ENCODE results near the gene ECHDC3.

The ECHDC3 gene

DNA sequence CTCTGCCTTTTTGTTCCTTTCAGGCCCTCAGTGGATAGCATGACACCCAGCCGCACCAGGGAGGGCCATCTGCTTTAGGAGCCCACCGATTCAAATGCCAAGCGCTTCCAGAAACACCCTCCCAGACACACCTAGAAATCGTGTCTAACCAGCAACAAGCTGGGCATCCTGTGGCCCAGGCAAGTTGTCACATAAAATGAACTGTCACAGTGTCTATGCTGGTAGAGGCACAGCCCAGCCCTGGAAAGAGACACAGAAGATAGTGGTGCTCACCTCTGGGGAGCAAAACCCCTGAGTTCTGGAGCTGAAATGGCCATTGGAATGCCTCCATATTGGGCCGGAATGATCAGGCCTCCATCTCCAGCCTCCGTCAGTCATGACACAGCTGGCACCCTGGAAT, 38.9 kb downstream of the ECHDC3 start:
- Mint-ChIP-seq H3K4me3 (no peak overlapping the region), H3K27ac (no peak overlapping the region), H3K4me1 (peaks cover 9% of the 10 kb centered on the region), H3K9me3 (no peaks in the 10 kb centered on the region), H3K27me3 (peaks cover under 1% of the 10 kb centered on the region)
- DNase-seq (no peak), ATAC-seq (no peak)

DNA sequence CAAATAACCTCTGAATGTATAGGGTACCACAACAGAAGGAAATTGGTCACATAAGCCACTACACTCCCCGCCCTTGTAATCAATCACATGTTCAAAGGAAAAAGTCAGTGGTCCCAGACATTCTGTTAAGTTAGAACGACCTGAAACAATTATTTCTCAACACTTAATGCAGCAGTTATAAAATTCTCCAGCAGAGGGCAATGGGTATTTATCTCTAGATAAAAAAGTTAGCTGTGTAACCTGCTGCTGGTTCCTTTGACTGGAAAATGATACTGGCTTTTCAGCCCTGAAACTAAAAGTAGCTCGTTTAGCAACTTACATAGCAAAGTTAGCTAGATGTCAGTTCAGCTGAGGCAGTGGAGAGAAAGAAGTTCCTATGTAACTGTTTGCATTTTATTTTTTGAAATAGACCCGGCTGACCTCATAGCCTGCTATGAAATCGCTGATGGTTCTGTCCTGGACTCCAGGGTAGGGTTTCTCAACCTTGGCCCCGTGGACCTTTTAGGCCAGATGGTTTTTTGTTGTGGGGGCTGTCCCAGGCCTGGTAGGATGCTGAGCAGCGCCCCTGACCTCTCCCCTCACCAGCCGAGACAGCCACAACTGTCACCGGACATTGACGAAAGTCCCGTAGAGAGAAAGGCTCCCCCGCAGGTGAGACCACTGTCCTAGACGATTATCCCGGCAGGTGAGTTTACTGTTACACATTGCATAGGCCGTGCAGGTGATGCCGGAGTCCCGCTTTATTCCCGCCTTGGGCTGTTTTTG, 40.8 kb downstream of the ECHDC3 start:
- Mint-ChIP-seq H3K27ac (no peak overlapping the region), H3K9me3 (no peaks in the 10 kb centered on the region), H3K27me3 (peaks cover 16% of the 10 kb centered on the region), H3K4me3 (no peak overlapping the region), H3K4me1 (peaks cover 9% of the 10 kb centered on the region)
- DNase-seq: peak in 1 of 2 donors; percentile 19
- peak; percentile 70 for ATAC-seq

DNA sequence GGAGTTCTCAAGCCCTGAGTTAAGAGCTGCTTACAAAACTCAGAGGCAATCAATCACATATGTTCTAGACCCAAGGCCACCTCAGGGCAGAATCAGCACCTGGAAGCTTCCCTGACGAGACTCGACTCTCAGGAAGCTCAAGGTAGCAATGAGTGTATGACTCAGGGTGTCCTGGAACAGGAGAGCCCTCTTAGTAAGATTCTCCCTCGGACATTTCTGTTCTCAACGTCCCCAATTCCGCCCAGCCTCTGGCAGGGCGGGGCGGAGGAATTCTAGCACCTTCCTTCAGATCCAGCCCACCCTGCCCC, 41.3 kb downstream of the ECHDC3 start:
- no peak for DNase-seq
- no peak for ATAC-seq
- H3K27me3 Mint-ChIP-seq: peaks cover 17% of the 10 kb centered on the region
- no peak overlapping the region for H3K27ac Mint-ChIP-seq
- H3K4me1 Mint-ChIP-seq: peaks cover 9% of the 10 kb centered on the region
- H3K4me3 Mint-ChIP-seq: no peak overlapping the region
- H3K9me3 Mint-ChIP-seq: no peaks in the 10 kb centered on the region

DNA sequence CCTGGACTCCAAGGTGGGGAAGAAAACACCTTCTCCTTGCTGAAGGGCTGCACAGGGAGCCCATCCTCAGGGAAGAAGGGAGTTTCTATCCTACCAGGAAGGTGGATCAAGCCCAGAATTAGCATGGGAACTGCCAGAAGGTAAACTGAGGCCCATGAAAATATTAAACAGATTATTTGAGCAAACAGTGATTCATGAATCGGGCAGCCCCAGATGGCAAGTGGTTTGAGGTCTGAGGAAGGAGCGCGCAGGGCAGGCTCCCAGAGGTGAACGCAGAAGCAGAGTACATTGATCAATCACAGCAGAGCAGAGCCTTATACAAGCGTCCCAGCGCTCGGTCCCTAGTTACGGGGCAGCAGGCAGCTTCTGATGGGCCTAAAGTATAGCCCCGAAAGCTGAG, 45.2 kb downstream of the ECHDC3 start:
- no peak for ATAC-seq
- Mint-ChIP-seq H3K27ac (no peak overlapping the region), H3K27me3 (peaks cover 17% of the 10 kb centered on the region), H3K4me3 (no peak overlapping the region), H3K9me3 (no peaks in the 10 kb centered on the region), H3K4me1 (peaks cover 9% of the 10 kb centered on the region)
- no peak for DNase-seq

DNA sequence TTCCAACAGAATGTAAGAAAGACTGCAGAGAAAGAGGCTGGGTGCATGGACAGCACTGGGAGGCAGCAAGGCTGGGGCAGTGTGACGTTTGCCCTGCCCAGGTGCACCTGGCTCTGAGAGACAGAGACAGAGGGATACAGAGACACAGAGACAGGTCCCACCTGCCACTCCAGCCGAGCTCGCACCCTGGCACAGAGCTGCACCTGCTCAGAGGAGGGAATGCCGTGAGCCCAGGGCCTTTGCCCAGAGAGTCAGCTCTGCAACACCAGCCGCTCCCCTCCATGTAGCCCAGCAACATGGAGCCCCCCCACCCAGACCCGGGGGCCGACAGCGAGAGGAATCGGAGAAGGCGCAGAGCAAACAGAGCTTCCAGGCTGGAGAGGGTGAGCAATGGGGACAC, 45.7 kb downstream of the ECHDC3 start:
- no peak overlapping the region for H3K27ac Mint-ChIP-seq
- peaks cover 5% of the 10 kb centered on the region for H3K4me1 Mint-ChIP-seq
- DNase-seq: no peak
- no peak for ATAC-seq
- H3K9me3 Mint-ChIP-seq: no peaks in the 10 kb centered on the region
- H3K4me3 Mint-ChIP-seq: no peak overlapping the region
- peaks cover 17% of the 10 kb centered on the region for H3K27me3 Mint-ChIP-seq

DNA sequence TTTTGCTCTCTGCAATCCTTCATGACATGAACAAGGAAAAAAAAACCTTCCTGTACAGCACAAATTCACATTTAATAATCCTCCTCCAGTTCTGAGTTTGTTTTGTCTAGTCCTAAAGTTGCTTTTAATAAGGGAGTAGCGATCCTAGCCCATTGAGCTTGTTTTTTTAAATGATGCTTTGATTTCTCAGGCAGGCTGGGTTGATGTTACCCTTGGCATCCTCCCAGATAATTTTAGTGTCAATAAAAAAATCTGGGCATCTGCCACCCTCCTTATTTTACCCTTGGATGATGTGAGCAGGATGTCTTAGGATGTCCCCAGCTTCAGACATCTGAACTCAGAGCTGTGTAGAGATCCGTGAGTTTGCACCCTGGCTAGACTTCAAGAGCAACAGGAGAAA, 47.1 kb downstream of the ECHDC3 start:
- Mint-ChIP-seq H3K4me3 (no peak overlapping the region), H3K9me3 (no peaks in the 10 kb centered on the region), H3K27ac (no peak overlapping the region), H3K27me3 (peaks cover 17% of the 10 kb centered on the region), H3K4me1 (no peaks in the 10 kb centered on the region)
- DNase-seq (no peak), ATAC-seq (no peak)

DNA sequence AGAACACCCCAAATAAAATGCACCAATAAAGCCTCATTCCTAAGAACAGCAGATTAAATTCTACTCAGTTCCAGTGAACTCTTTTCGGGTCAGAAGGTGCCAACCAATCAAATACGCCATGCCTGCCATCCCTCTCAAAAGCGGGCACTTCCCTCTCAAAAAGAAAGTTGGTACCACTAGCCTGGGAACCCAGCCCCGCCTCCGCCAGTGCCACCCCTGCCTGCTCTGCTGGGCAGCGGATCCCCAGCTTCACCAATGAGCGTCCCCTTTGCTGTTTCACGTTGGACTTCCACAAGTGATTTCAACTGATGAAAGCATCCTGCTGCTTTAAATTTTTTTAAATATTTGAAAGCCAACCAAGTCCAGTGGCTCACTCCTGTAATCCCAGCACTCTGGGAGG, 47.8 kb downstream of the ECHDC3 start:
- Mint-ChIP-seq H3K27ac (no peak overlapping the region), H3K4me3 (no peak overlapping the region), H3K4me1 (no peaks in the 10 kb centered on the region), H3K9me3 (no peaks in the 10 kb centered on the region), H3K27me3 (peaks cover 17% of the 10 kb centered on the region)
- no peak for DNase-seq
- ATAC-seq: no peak

DNA sequence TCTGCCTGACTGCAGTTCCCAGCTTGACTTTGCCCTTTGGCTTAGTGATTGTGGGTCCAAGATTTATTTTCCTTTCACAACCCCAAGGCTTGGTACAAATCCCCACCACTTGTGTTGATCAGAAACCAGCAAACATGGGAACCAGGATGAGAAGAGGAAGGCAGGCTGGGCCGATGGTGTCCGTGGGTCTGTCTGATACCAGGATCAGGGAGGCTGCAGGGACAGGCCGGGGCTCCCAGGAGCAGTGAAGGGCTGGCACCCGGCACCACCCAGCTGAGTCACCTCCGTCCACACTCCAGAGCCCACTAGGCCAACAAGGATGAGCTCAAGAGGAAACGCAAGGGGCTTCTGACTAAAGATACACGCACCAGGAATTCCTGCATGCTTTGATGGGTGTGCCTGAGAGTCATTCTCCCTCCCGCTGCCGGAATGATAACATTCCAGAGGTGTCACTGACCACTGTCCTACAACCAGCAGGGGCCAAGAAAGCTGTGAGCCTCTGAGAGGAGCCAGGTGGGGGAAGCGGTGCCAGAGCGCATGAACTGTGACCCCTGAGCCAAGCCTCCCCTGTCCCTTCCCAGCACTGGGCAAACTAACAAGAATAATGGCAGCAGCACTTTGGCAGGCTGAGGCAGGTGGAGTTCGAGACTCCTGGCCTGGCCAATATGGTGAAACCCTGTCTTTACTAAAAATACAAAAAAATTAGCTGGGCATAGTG, 51.7 kb downstream of the ECHDC3 start:
- H3K9me3 Mint-ChIP-seq: no peaks in the 10 kb centered on the region
- H3K4me1 Mint-ChIP-seq: peaks cover 4% of the 10 kb centered on the region
- H3K27ac Mint-ChIP-seq: no peak overlapping the region
- DNase-seq (no peak), ATAC-seq (no peak)
- H3K27me3 Mint-ChIP-seq: no peaks in the 10 kb centered on the region
- H3K4me3 Mint-ChIP-seq: no peak overlapping the region

DNA sequence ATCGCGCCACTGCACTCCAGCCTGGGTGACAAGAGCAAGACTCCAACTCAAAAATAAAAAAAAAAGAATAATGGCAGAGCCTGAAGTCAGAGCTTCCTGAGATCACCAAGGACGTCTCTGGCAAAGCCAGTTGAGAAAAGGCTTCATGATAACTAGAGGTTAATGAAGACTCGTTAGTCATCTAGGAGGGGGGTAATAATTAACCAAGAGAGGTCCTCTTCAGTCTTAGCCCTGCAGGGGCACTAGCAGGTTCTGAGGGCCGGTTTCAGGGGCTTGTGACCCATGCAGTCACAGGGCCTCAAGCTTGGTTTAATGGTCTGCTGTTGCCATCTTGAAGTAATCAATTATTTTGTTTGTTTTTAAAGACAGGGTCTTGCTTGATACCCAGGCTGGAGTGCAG, 52.4 kb downstream of the ECHDC3 start:
- ATAC-seq (no peak), DNase-seq (no peak)
- H3K9me3 Mint-ChIP-seq: no peaks in the 10 kb centered on the region
- no peak overlapping the region for H3K4me3 Mint-ChIP-seq
- H3K27me3 Mint-ChIP-seq: no peaks in the 10 kb centered on the region
- H3K4me1 Mint-ChIP-seq: peaks cover 5% of the 10 kb centered on the region
- no peak overlapping the region for H3K27ac Mint-ChIP-seq

DNA sequence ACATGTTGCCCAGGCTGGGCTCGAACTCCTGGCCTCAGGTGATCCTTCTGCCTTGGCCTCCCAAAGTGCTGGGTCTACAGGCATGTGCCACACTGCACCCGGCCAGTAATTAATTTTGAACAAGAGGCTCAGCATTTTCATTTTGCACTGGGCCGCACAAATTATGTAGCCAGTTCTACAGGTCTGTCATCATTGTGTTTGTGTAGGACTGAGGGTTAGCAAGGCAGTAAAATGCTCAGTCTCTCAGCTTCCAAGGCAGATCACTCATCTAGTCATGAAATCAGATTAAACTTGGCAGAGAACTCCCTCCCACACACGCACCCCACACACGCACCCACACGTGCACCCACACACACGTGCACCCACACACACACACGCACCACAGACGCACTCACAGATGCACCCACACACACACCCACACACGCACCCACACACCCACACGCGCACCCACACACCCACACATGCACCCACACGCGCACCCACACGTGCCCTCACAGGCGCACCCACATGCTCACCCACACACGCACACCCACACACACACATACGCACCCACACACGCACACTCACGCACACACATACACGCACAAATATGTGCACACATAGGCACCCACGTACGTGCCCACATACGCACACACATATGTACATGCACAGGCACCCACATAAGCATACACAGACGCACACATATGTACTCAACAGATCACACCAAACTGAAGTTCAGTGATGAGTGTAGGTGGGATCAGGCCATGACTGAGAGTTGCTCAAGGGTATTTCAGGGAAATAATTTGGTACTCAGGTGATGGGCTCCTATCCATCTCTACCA, 53.1 kb downstream of the ECHDC3 start:
- ATAC-seq (peak; percentile 52), DNase-seq (no peak)
- H3K4me3 Mint-ChIP-seq: no peak overlapping the region
- H3K9me3 Mint-ChIP-seq: no peaks in the 10 kb centered on the region
- H3K27ac Mint-ChIP-seq: no peak overlapping the region
- H3K27me3 Mint-ChIP-seq: no peaks in the 10 kb centered on the region
- peaks cover 5% of the 10 kb centered on the region for H3K4me1 Mint-ChIP-seq

DNA sequence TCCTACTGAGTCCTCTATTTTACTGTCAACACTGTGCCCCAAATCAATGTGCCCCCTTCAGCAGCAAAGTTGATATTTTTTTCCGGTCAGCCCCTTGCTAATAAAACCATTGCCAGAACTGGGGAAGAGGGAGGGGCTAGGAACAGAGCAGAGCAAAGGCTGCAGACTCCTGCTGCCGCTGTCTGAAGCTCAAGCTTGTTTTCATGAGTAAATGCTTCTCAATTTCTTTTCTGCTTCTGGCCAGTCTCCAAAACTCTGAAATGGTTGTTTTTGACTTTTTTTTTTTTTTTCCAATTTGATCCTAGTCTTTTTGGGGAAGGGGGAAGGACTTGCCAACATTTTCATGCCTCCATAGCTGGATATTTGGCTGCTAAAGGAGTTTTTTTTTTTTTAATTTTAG, 54.3 kb downstream of the ECHDC3 start:
- no peak overlapping the region for H3K27ac Mint-ChIP-seq
- no peaks in the 10 kb centered on the region for H3K9me3 Mint-ChIP-seq
- H3K4me1 Mint-ChIP-seq: peaks cover 5% of the 10 kb centered on the region
- H3K4me3 Mint-ChIP-seq: no peak overlapping the region
- H3K27me3 Mint-ChIP-seq: no peaks in the 10 kb centered on the region
- DNase-seq (no peak), ATAC-seq (no peak)

DNA sequence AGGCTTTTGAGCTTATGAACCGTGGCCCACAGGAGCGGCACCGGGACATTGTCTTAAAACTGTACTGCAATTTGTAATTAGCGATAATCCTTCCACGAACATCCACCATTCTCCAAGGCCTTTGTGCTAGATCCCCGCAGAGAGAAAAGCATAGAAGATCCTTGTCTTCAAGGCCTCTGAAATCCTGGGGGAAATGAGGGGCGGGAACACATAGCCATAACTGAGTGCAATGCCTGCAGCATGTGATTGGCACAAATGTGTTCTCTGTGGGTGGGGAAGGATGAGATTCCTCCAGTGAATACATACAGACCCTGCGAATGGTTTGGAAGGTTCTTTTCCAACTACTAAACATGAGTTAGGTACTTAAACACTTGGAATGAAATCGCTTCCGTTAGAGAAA, 55.1 kb downstream of the ECHDC3 start:
- Mint-ChIP-seq H3K27me3 (peaks cover 2% of the 10 kb centered on the region), H3K4me3 (no peak overlapping the region), H3K27ac (no peak overlapping the region), H3K9me3 (no peaks in the 10 kb centered on the region), H3K4me1 (peaks cover 5% of the 10 kb centered on the region)
- ATAC-seq: no peak
- no peak for DNase-seq

DNA sequence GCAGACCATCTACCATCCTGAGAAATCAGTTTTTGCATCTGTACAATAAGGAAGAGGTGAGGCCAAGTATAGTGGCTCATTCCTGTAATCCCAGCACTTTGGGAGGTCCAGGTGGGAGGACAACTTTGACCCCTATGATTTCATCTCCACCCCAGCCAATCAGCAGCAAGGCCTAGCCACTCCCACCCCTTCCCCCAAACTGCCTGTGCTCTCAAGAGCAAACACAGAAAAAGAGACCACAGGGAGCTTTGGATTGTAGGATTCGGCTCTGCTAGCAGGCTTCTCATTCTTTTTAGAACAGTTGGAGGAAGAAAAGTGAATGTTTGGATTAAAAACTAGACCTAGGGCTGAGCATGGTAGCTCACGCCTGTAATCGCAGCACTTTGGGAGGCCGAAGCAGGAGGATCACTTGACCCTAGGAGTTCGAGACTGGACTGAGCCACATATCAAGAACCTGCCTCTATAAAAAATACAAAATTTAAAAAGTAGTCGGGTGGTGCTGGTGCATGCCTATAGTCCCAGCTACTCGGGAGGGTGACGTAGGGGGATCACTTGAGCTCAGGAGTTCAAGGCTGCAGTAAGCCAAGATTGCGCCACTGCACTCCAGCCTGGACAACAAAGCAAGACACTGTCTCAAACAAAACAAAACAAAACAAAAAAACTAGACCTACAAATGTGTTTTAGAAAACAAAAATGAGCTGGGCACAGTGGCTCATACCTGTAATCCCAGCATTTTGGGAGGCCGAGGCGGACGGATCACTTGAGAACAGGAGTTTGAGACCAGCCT, 55.9 kb downstream of the ECHDC3 start:
- Mint-ChIP-seq H3K27me3 (peaks cover 8% of the 10 kb centered on the region), H3K9me3 (no peaks in the 10 kb centered on the region), H3K4me3 (no peak overlapping the region), H3K4me1 (peaks cover 5% of the 10 kb centered on the region), H3K27ac (no peak overlapping the region)
- no peak for DNase-seq
- no peak for ATAC-seq

DNA sequence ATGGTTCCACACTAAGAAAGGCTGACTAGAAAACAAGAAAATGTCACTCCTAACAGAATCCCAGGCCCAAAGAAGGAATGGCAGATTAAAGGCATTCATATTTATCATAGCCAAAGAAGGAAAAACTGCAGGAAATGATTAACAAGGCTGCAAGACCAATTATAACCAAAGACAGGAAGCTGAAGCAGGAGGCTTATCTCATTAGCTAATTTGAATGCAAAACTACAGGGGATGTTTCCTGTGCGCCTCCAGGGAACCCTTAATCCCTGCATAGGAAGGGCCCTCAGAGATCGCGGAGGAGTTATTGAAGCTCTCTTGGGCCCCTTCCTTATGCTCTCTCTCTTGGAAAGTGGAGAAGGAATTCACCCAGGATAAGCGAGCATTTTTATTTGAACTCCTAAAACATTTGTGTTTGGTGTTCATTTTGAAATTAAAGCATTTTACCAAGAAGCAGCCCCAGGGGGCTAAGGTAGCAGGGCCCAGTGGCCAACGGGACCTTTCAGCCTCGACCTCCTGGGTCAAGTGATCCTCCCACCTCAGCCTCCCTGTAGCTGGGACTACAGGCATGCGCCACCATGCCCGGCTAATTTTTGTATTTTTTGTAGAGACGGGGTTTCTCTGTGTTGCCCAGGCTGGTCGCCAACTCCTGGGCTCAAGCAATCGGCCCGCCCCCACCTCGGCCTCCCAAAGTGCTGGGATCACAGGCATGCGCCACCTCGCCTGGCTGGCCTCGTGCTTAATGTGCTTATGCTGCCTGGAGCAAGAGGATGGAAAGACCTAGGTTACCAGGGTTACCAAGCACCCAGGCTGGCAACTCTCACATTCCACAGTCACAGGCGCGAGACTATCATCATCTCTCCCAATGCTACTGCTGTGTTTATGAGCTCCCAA, 56.9 kb downstream of the ECHDC3 start:
- Mint-ChIP-seq H3K9me3 (no peaks in the 10 kb centered on the region), H3K4me3 (no peak overlapping the region), H3K27ac (no peak overlapping the region), H3K27me3 (peaks cover 8% of the 10 kb centered on the region), H3K4me1 (peaks cover 5% of the 10 kb centered on the region)
- DNase-seq (no peak), ATAC-seq (no peak)

DNA sequence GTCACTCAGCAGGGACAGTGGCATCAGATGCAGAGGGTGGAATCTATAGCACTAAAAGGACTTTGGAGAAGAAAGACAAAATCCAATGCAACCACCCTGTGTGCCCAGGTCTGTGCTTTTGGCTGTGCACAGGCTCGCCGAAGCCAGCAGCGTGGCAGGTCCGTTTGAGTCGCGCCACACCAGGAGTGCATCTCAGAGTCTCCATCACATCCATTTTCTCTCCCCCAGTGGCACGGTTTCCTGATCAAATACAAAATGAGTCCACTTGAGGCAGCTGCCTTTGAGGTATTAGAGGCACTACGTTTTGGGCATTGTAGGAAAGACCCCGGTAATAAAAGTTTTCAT, 57.5 kb downstream of the ECHDC3 start:
- Mint-ChIP-seq H3K27ac (no peak overlapping the region), H3K4me3 (no peak overlapping the region), H3K9me3 (no peaks in the 10 kb centered on the region), H3K27me3 (peaks cover 8% of the 10 kb centered on the region), H3K4me1 (peaks cover 5% of the 10 kb centered on the region)
- DNase-seq (no peak), ATAC-seq (no peak)
